ENCODE measurements around the gene PHF2.

Gene PHF2

DNA sequence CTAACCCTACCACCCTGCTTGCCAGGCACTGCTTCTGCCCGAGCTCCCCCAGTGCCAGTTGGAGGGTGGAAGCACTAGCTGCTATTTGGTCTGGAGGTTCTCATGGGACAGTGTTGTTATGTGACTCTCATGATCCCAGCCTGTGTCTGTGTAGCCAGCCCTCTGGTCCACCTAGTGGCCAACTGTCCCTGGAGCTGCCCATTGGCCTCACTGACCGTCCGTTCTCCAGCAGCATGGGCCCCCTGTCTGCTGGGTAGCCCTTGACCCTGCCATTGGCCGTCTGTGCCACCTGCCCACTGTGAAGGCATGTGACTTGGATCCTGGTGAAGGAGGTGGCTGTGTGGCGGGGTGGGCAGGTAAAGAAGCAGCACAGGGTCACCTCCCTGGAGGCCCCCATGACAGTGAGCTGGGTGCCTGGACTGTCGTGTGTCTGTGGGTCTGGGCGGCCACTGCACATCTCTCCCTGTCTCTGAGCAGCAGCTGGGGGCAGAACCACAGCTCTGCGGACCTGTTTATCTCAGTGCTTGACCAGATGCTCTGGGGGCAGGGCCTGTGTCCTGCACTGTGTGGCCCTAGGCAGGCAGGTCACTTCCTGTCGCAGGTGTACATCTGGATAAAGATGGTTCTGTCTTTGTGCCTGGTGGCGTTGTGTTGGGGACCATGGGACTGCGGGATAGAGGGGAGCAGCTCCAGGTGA lies 11.4 kb downstream of the PHF2 start:
- no peak for DNase-seq

DNA sequence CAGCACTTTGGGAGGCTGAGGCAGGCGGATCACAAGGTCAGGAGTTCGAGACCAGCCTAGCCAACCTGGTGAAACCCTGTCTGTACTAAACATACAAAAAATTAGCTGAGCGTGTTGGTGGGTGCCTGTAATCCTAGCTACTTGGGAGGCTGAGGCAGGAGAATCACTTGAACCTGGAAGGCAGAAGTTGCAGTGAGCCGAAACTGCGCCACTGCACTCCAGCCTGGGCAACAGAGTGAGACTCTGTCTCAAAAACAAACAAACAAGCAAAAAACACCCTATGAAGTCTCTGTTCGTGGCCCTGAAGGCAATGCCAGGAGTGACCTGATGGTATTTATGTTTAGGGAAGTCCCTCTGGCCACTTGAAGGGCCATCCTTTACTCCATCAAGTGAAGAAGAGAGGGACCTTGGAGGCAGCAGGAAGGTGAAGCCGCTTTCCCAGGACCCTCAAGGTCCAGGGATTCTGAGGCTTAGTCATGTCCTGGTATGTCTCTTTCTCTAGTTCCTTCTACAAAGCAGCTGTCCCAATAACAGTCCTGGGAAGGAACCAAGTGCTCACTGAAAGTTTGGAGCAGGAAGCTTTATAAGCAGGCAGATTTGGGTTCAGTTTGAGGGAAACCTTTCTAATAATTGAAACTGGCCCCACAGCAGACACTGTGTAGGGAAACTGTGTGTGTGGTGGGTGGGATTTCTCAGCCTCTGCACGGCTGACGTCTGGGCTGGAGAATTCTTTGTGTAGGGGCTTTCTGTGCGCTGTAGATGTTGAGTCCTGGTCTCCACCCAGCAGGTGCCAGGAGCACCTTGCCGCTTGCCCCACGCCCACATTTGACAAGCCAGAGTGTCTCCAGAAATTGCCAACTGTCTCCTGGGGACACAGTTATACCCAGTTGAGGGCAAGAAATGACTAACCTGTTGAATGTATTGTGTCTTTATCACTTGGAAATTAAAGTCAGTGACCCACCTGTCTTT lies 12.5 kb downstream of the PHF2 start:
- no peak for DNase-seq

DNA sequence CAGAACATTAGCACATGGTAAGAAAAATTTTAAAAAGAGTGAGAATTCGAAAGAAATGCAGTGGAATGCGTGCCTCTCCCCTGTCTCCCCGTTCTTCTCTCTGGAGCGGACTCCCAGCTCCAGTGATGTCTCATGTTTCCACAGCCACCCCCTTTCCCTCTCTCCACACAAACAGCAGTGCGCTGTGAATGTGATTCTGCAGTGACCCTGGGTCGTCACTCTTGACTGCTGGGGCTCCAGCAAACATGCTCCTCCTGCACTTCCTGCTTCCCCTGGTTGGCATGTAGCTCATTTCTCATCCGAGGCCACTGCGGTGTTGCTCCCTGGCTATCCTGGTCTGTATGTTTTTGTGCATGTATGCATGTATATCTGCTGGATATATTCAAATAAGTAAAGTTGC lies 13.3 kb downstream of the PHF2 start:
- no peak for DNase-seq

DNA sequence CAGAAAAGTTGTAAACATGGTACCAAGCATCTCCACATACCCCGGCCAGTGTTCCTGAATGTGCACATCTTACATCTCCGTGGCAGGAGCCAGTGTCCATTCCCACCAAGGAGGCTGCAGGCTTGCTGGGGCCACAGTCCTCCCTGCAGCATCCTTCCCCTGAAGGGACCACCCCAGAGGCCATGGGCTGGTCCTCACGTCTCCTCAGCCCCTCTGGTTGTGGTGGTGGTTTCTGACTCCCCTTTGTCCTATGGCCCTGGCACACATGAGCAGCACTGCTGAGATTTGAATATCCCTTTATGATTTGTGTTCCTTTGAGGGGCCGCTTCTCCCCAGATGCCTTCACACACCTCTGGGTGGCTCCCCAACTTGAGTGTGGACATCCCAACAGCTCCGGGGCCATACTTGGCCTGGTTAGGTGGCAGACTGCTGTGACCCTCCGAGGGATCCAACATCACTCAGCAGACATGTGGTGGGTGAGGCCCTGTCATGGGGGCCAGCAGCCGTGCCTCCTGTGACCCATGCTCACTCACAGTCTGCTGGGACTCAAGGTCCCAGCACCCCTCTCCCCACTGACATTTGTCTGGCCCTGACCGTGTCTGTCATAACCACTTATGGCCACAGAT lies 14.3 kb downstream of the PHF2 start:
- DNase-seq, result no peak

DNA sequence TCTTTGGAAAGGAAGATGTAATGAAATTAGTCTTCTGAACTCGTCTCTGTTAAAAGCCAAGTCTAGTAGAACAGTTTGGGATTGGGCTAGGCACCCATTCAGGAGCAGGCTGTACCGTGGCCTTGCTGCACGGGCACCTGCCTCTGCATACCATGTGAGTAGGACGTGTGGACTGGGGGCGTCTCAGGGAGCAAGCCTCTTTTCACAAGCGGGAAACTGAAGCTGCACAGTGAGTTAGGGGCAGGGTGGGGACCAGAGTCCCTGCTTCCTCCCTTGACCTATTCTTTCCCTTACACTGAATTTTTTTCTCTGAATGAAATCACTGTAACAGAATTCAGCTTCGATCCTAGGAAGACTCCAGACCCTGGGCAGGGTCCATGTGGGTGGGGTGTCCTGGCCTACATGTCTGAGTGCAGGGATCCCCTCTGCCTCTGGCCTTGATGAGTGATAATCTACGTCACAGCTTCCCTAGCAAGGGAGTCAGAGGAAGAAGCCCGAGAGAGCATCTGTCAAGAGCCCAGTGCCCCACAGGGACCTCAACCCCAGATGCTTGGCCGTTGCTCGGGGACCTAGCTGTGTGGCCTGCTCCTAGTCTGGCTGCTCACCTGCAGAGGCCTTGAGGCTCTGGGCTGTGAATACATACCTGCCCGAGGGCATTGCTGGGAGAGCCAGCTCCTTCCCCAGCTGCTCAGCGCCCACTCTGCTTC lies 15.1 kb downstream of the PHF2 start:
- DNase-seq, result no peak

DNA sequence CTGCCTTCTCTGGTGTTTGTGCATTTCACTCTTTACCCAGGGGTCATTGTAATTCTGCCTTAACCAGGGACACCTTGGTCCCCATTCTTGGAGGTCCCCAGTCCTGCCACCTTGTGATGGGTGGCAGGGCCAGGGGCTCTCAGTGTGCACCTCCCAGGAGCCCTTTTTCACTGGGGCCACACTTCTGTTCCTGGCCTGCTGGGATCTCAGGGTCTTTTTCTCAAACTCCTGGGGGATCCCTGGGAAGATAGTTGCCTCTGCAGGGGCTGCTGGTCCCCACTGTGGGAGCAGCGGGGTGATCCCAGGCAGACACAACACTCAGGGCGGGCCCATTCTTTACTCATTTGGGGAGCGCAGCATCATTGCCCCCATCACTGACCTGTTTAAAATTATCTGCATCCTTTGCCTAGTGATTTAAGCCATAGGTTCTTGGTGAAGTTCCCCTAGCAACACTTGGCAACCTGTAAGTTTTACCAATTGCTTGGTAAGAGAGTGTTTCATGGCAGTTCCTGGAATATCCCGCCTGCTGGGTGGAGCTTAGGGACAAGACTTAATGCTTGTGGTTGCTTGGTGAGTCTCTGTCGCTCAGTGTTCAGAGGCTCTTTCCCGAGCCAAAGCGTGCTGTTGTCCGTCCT lies 15.7 kb downstream of the PHF2 start:
- DNase-seq, result no peak

DNA sequence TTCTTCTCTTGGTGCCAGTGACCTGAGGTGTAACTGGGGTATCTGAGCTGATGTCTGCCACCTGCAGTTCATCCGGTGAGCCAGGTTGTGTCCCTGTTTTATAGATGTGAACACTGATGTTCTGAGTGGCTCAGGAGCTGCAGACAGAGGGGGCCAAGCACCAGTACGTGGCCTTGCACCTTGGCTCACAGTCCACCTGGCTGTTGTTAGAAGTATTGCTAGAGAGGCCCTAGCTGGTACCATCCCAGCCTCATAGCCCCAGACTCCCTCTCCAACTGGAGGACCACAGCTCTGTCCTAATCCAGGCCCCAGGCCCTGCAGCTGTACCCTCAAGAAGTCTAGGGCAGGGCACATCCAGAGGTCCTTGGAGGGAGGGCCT lies 16.2 kb downstream of the PHF2 start:
- peak; percentile 36 for DNase-seq

DNA sequence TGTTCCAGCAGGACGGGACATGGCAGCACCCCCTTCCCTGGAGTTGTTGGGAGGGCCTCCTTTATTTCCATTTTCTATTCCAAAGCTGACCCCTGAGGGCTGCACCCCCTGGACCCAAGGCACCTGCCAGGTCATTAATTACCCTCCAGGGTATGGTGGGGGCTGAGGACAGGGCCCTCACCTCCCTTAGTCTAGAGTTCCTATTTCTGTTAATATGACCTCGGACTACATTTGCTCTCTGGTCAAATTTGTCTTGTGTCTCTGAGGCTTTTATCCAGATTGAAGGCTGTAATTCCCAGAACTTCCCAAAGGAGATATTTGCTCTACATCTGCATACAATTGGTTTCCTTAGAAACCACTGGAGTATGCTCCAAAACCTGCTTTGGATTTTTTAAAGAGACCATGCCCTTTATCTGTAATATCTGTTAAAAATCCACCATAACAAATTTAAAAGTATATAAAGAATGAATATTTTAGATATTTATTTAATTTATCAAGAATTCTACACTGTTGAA lies 16.8 kb downstream of the PHF2 start:
- DNase-seq, result no peak

DNA sequence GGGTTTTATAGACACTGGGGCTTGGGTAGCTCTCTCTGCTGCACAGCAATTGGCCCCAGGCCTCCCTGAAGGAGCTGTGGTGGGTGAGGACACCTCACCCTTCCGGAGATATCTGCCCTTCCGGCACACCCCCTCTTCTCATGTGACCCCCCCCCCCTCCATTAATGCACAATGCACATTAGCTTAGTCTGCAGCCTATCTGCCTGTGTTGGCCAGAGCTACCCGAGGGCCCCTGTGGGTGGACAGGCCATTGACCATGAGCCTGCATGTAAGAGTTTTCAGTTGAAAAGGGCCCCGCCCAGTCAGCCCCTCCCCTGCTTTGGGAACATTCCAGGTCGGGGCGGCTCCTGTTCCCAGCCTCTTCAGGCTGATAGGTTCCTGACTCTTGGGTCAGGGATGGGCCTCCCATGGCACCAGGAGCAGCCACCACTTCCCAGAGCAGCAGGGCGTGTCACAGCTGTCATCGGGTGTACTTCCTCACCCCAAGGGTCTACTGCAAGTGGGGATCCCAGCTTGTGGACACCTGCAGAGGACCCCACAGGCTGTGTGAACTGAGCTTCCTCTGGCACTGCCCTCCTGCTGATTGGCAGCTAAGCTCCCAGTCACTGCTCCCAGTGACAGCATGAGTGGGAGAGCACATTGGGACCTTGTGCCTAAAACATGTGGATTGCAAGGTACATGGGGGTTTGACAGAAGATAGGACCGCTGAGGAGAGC lies 17.8 kb downstream of the PHF2 start:
- DNase-seq, result no peak

DNA sequence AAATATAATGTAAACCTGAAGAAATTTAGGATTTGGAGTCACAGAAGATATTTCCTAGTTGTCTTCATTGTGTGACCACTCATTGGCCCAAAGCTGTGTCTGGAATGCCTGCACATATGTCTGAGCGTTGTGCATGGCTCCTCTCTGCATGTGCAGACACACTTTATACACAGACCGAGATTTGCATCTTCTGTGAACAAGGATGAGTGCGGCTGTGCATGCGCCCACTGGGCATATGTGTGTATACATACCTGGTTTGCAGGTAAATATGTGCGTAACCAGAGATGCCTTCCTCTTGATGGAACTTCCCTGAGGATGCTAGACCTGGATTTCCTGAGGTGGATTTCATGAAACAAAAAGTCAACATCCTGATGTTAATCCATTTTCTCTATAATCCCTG lies 19.1 kb downstream of the PHF2 start:
- no peak for DNase-seq

DNA sequence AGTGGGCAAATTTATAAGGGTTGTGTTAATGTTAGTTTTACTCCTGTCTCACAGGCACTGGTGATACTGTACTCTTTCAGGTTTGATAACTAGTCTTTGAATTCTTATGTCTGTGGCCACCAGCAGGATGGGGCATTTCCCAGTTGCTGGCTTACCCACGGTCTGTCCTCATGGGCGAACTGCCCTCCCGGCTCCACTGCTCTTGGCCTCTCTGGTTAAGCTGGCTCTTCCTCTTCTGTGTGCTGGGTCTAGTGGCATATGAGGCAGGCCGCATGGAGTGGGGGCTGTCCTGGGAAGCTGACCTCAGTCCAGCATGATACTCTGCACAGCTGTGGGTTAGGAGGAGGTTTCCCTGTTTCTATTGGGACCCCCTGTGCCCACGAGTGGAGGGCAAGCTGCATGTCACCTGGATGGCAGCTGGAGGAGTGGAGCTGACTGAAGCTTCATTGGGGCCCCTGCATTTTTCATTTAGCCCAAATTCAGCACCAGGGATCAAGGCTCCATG lies 19.5 kb downstream of the PHF2 start:
- no peak for DNase-seq

DNA sequence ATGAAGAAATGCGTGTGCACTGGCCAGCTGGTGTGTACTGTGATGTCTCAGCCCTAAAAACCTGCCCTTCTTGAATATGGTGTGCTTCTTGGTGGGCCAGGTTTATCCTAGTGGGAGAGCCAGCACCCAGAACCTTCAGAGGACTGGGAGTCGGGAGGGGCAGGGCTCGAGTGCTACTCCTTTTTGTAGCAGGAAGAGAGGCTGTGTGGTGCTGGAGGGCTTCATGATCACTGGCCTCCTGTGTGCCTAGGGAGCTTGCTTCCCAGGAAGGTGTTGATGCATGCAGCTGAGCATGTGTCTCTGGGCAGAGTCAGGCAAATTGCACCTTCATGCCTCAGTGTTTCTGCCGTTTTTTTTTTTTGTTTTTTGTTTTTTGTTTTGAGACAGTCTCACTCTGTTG lies 20.0 kb downstream of the PHF2 start:
- DNase-seq, result no peak

DNA sequence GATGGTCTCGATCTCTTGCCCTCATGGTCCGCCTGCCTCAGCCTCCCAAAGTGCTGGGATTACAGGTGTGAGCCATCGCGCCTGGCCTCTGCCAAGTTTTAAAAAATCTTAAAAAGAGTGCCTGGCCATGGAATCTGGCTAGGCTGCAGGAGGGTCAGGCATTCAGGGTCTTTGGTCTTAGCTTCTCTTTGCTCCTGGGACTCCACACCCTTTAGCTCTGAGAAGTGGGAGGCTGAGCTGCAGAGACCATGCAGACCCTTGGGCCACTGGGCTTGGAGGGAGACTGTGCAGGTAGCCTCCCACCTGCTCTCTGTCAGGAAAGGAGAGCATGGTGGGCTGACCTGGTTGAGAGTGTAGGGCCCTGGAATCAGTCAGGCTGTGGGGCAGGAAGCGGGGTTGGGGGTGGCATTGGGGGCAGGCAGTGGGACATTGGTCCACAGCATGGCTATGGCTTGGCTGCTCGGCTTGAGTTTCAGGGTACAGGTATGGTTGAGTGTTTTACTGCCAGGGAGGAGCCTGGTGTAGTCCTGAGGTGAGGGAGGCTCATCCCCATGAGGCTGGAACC lies 20.8 kb downstream of the PHF2 start:
- DNase-seq, result no peak

DNA sequence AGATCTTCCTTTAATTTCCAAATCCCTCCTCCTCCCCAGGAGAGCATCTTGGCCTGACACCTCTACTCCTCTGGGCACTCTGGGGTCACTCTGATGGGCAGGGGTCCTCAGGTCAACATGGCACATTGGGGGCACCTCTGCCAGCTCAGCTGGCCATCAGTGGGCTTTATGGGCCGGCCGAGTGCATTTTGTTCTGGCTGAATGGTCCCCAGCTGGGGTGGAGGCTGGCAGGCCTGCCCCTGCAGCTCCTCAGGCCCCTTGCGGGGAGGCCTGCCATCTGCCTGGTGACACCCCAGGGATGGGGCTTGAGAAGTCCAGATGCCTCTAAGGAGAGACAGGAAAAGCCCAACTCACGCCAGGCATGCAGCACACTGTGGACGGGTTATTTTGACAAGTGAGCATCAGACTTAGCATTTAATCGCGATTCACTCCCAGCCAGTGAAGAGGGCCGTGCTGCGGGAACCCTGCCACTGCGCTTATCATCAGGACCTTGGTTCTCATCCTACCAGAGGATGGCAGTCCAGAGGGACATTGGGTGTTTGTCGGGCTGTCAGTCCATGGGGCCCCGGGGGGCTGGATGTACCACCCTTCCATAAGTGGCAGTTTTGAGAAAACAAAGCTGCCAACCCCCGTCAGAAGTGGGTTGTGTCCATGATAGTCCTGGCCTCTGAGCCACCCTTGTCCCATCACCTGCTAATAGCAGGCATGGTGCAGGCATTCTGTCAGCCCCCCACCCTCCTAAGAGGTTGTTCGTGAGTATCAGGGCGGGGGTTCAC lies 21.7 kb downstream of the PHF2 start:
- DNase-seq, result no peak

DNA sequence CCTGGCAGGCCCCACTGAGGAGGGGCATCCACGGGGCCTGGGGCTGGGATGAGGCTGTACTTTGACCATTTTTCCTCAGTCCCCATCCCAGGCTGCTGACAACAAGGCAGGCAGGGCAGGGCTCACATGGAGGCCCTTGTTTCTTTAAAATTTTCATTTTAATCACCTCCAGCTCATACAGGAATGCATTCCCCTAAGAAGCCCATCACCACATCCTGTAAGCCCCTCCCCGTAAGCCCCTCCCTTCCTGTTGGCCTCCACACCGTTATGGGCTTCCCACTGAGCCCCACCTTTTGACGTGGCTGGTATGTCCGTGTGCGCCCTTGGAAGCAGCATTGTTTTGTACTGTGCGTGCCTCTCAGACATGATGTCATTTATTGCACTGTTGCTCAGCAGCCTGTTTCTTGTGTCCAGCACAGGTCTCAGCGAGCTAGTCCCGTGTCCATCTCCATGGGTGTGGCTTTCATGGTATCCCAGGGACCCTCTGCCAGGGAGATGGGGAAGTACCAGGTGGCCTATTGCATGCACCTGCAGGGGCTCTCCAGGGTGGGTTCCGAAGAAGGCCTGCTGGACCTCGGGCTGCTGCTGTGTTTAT lies 22.4 kb downstream of the PHF2 start:
- no peak for DNase-seq

DNA sequence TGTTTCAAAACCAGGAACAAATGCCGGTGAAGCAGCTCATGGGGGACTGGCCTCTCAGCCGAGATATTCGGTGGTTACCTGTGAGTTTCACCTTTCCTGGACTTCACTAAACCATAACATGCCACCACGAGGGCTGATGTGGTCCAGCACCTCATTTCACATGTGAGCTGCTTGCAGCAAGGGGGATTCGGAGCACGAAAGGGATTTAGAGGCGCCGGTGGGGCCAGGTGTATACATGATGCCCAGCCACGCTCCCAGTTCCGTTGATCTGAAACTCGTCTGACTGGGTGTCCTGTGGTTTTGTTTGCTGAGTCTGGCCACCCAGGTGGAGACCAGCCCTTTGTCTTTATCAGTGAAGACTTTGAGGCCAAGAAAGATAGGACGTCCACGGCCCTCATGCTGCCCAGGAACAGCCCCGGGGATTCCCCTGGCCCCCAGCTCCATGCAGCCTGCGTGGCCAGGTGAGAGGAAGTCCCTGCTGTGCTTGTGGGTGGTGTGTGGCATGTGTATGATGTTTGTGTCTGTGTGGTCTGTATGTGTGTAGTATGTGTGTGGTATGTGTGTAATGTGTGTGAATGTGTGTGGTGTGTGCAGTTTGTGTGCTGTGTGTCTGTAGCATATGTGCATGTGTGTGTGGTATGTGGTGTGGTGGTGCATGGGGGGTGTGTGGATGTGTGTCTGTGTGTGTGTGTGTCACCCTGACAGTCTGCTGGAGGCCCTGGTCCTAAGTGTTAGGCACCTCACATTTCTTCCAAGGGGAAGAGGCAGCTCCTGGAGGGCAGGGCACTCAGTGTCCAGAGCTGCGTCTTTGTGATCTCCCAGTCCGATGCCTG lies 23.4 kb downstream of the PHF2 start:
- no peak for DNase-seq

DNA sequence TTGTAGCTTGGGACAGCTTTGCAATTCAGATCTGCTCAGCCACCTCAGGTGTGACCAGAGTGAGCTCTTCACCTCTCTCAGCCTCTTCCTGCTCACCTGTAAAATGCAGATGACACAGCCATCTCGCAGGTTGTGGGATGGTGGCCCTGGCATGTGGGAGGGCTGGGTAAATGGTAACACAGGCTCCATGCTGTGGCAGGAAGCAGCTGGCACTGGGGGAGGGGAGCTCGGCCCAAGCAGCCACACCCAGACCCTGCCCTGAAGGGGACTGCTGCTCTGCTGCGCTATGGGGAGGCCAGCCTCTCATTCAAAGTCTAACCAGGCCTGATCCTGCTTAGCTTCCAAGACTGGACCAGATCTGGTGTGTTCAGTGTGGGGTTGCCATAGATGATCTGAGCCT lies 24.1 kb downstream of the PHF2 start:
- DNase-seq, result peak; percentile 85

DNA sequence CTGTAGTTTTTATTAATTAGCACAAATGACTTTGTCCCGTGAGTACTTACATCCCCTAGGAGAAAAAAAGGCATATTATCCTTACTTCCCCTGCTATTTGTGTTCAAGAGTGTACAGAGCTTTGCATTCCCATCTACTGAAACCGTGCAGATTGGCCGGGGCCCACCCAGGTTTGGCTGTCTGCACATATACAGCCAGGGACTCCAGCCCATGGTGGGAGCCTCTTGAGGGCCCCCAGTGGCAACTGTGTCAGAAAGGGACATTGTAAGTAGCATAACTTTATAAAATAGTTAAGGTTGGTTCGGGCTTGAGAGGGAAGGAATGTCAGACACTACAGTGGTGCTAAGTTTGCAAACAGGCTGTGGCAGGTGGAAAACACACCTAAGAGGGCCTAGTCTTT lies 24.7 kb downstream of the PHF2 start:
- DNase-seq, result no peak

DNA sequence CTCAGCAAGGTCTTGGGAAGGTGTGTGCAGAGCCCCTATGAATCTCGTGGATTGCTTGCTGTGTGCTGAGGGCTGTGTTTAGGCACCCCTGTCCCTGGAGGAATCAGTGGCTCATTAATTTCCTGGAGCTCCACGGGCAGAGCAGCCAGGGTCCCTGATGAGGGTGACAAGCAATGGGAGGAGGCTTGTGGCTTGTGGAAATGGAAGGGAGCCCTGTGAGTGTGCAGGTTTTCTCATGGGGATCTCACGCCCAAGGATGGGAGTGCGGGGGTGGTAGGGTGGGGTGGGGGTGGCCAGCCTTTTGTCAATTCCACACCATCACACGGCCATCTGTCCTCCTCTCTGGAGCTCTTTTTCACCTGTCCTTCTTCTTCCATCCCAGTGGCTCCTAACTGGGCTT lies 25.3 kb downstream of the PHF2 start:
- no peak for DNase-seq
